Esophagus squamous epithelium (tissue), 4 donors: ENCODE measurements around the gene TIGAR.

Source experiments
- CTCF ChIP-seq, 6 experiments: fragments of 450-650 bp in 4 of 6; fragments of 200-600 bp in 2 of 6; sonication (generic) in 2 of 6; IDR thresholded peaks; one replicate each; pipeline ENCODE4 v1.5.1; 2016 to 2019; ENCODE audit warnings: antibody characterized with exemption in 6 of 6, mild to moderate bottlenecking in 4 of 6, moderate library complexity in 4 of 6
- POLR2A ChIP-seq, 4 donors: fragments of 450-650 bp; IDR thresholded peaks; one replicate each; pipeline ENCODE4 v1.6.1; 2017; ENCODE audit warnings: antibody characterized with exemption in 4 of 4, mild to moderate bottlenecking in 4 of 4, moderate library complexity in 3 of 4

DNA sequence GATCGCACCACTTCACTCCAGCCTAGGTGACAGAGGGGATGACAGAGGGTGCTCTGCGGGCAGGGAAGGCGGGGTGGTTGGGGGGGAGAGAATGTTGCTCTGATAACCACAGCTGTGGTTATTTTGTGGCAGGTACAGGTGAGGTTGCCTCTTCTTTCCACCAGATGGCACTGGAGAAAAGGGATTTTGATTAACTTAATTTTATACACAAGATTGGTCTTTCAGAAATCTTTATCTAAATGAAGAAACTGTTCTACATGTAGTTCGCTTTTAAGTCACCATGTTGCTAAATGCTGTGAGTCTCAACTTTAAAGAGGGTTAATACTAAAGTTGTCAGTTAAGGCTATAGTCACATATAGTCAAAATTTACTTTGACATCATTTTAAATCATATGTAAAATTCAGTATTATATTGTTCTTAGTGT lies 32.8 kb downstream of the TIGAR start:
- TF ChIP-seq POLR2A (IDR thresholded peaks at IDR 0.05) (no peak), CTCF (IDR thresholded peaks at IDR 0.05) (peak in 5 of 6 experiments; percentile 14 to 54 (median 37))
